HEK293T (cell line): ENCODE results near the gene XPO1.
A peak's percentile ranks its signal among the peaks of the same experiment; 100 is the strongest.

Source experiments
- CTCF ChIA-PET: fragments of 350-600 bp; formaldehyde crosslinking; extraction: SDS; loops from one replicate; lab custom pipeline; 2021; ENCODE audit warnings: antibody characterized with exemption, inconsistent platforms; lab: Yijun Ruan, JAX
- POLR2A ChIA-PET: fragments of 350-600 bp; formaldehyde crosslinking; extraction: SDS; loops from one replicate; lab custom pipeline; 2020; ENCODE audit warnings: antibody characterized with exemption, inconsistent platforms; lab: Yijun Ruan, JAX
- DNase-seq: peaks from one replicate; pipeline ENCODE4 v3.0.0; 2012; ENCODE audit warnings: mixed read lengths; ENCODE audit errors: extremely low spot score
- ARNT ChIP-seq: fragments of 450-650 bp; IDR thresholded peaks from 2 replicates; pipeline ENCODE4 v1.6.1; 2017; ENCODE audit warnings: mild to moderate bottlenecking
- BHLHE40 ChIP-seq: fragments of 450-650 bp; IDR thresholded peaks from 2 replicates; pipeline ENCODE4 v1.6.1; 2016; ENCODE audit warnings: mild to moderate bottlenecking, moderate library complexity, borderline replicate concordance
- CTBP1 ChIP-seq: fragments of 450-650 bp; IDR thresholded peaks from 2 replicates; pipeline ENCODE4 v1.6.1; 2016; ENCODE audit warnings: borderline replicate concordance
- ELF4 ChIP-seq: fragments of 450-650 bp; IDR thresholded peaks from 2 replicates; pipeline ENCODE4 v1.6.1; 2017; ENCODE audit warnings: antibody characterized with exemption
- FOXA1 ChIP-seq: fragments of 450-650 bp; IDR thresholded peaks from 2 replicates; pipeline ENCODE4 v1.6.1; 2016; ENCODE audit warnings: mild to moderate bottlenecking
- FOXK2 ChIP-seq: fragments of 450-650 bp; IDR thresholded peaks from 2 replicates; pipeline ENCODE4 v1.6.1; 2016; ENCODE audit warnings: mild to moderate bottlenecking
- FOXM1 ChIP-seq: fragments of 450-650 bp; IDR thresholded peaks from 2 replicates; pipeline ENCODE4 v1.6.1; 2017; ENCODE audit warnings: mild to moderate bottlenecking, borderline replicate concordance
- HDGF ChIP-seq: fragments of 450-650 bp; IDR thresholded peaks from 2 replicates; pipeline ENCODE4 v1.6.1; 2017; ENCODE audit warnings: antibody characterized with exemption, borderline replicate concordance
- L3MBTL2 ChIP-seq: fragments of 450-650 bp; conservative IDR thresholded peaks from 2 replicates; pipeline ENCODE4 v1.6.1; 2016; ENCODE audit warnings: mild to moderate bottlenecking
- LEF1 ChIP-seq: fragments of 450-650 bp; IDR thresholded peaks from 2 replicates; pipeline ENCODE4 v1.6.1; 2017; ENCODE audit warnings: mild to moderate bottlenecking, borderline replicate concordance
- NFRKB ChIP-seq: fragments of 450-650 bp; IDR thresholded peaks from 2 replicates; pipeline ENCODE4 v1.6.1; 2016; ENCODE audit warnings: mild to moderate bottlenecking, moderate library complexity
- SP1 ChIP-seq: fragments of 450-650 bp; IDR thresholded peaks from 2 replicates; pipeline ENCODE4 v1.6.1; 2017
- SUZ12 ChIP-seq: fragments of 450-650 bp; IDR thresholded peaks from 2 replicates; pipeline ENCODE4 v1.6.1; 2016; ENCODE audit warnings: mild to moderate bottlenecking
- TARDBP ChIP-seq: fragments of 450-650 bp; IDR thresholded peaks from 2 replicates; pipeline ENCODE4 v1.6.1; 2016
- ZNF384 ChIP-seq: fragments of 450-650 bp; IDR thresholded peaks from 2 replicates; pipeline ENCODE4 v1.6.1; 2016
- TF ChIP-seq, protein P1 (sequence below): fragments of 450-650 bp; IDR thresholded peaks from 2 replicates; pipeline ENCODE4 v1.6.1; 2016

Gene XPO1

DNA sequence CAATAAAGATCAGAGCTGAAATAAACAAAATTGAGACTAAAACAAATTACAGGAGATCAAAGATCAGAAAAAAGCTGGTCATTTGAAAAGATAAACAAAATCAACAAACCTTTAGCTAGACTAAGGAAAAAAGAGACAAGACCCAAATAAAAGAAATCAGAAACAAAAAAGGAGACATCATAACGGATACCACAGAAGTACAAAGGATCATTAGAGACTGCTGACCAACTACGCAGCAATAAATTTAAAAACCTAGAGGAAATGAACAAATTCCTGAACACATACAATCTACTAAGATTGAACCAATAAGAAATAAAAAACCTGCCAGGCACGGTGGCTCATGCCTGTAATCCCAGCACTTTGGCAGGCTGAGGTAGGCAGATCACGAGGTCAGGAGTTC is 101.0 kb downstream of the XPO1 start:
- ChIA-PET POLR2A (no interaction called here), CTCF (interaction anchor here (1.2 kb wide), 1 partner anchor 11 kb away, joined by 3 read pairs; no protein-coding TSS in a partner anchor)
- no peak for TF ChIP-seq FOXA1
- TF ChIP-seq L3MBTL2, result no peak
- TF ChIP-seq, protein P1, sequence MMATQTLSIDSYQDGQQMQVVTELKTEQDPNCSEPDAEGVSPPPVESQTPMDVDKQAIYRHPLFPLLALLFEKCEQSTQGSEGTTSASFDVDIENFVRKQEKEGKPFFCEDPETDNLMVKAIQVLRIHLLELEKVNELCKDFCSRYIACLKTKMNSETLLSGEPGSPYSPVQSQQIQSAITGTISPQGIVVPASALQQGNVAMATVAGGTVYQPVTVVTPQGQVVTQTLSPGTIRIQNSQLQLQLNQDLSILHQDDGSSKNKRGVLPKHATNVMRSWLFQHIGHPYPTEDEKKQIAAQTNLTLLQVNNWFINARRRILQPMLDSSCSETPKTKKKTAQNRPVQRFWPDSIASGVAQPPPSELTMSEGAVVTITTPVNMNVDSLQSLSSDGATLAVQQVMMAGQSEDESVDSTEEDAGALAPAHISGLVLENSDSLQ, result no peak
- TF ChIP-seq ELF4, result no peak
- no peak for TF ChIP-seq SUZ12
- TF ChIP-seq SP1, result no peak
- no peak for DNase-seq

DNA sequence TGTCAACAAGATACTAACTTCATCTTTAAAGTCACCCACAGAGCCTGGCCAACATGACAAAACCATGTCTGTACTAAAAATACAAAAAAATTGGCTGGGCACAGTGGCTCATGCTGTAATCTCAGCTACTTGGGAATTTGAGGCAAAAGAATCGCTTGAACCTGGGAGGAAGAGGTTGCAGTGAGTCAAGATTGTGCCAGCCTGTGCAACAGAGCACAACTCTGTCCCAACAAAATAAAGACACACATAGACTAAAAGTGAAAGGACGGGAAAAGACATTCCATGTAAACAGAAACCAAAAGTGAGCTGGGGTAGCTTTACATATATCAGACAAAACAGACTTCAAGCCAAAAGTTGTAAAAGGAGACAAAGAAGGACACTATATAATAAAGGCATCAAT is 102.1 kb downstream of the XPO1 start:
- DNase-seq, result no peak
- ChIA-PET CTCF (interaction anchor here (1.2 kb wide), 1 partner anchor 10 kb away, joined by 3 read pairs; no protein-coding TSS in a partner anchor), POLR2A (no interaction called here)
- TF ChIP-seq BHLHE40 (no peak), ARNT (no peak)

DNA sequence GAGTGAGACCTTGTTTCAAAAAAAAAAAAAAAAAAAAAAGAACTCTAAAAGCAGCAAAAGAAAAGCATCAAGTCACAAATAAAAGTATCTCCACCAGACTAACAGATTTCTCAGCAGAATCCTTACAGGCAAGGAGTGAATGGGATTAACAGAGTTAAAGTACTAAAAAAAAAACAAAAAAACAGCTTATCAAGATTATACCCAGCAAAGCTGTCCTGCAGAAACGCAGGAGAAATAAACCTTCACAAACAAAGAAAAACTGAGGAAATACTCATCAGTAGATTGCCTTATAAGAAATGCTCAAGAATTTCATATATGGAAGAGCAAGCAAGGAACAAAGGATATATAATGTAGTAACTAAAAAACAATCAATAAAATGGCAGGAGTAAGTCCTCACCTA is 102.9 kb downstream of the XPO1 start:
- ChIA-PET POLR2A (no interaction called here), CTCF (no interaction called here)
- DNase-seq, result no peak
- no peak for TF ChIP-seq SP1
- TF ChIP-seq HDGF, result no peak
- TF ChIP-seq ARNT, result no peak
- 0 out of 2 replicates have a peak, but pooled peaks have one; percentile 16 for TF ChIP-seq ZNF384

DNA sequence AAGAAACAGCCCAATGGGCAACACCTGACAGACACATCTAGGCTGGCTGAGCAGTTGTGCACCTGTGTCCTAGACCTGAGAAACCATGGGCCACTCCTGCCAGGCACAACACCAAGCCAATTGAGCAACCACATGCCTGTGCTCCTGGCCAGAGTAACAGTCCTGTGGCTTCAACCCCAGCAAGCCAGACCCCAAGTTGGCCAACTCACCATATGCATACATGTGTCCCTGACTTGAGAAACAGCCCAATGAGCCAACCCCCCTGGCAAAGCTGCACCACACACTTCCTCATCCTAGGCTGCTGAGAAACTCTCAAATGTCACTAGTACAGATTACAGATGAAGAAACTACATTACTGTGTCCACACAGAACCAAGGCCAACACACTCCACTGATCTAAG is 103.8 kb downstream of the XPO1 start:
- ChIA-PET CTCF (no interaction called here), POLR2A (no interaction called here)
- TF ChIP-seq ARNT, result no peak
- no peak for TF ChIP-seq FOXM1
- no peak for TF ChIP-seq ZNF384
- no peak for TF ChIP-seq LEF1
- no peak for TF ChIP-seq FOXA1
- TF ChIP-seq L3MBTL2, result no peak
- TF ChIP-seq SUZ12, result no peak
- no peak for TF ChIP-seq TARDBP
- no peak for TF ChIP-seq ELF4
- TF ChIP-seq BHLHE40, result no peak
- TF ChIP-seq CTBP1, result no peak
- no peak for TF ChIP-seq HDGF
- no peak for DNase-seq

DNA sequence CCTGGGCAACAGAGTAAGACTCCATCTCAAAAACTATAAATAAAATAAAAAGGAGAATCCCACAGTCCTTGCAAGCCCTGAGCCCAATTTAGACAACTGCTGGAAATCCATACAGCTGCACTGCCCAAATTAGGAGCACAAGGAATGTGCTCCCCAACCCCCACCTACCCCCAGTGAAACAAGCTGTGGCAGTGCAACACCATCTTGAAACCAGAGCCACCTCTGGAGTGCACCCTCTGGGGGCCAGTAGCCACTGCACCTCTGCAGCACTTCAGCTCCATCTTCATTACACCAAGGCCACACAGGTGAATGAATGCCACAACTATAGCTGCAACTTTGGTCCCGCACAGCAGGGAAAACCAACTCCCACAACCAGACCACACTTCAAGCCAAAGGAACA is 104.5 kb downstream of the XPO1 start:
- ChIA-PET CTCF (interaction anchor here (0.8 kb wide), 1 partner anchor 12 kb away, joined by 3 read pairs; no protein-coding TSS in a partner anchor), POLR2A (no interaction called here)
- DNase-seq, result no peak
- no peak for TF ChIP-seq ARNT

DNA sequence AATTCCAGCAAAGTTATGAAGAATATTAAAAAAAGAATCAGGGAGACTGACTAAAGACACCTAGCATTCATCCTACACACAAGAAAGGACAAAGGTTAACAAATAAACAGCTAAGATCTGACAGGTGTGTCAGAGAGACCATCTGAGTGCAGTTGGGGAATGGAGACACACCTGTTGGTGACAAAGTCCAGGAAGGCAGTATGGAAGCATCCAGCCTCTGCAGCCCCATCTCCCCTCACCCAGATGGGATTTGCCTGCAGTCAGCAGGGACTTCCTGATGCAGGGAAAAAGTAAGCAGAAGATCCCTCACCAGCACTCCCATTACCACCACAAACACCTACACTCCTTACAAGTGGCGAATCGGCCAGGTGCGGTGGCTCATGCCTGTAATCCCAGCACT is 105.2 kb downstream of the XPO1 start:
- no peak for DNase-seq
- TF ChIP-seq ARNT (no peak), TARDBP (no peak), FOXA1 (no peak), ELF4 (no peak), FOXM1 (no peak), SUZ12 (no peak), SP1 (no peak), CTBP1 (no peak), HDGF (no peak)
- CTCF ChIA-PET, result interaction anchor here (0.8 kb wide), 1 partner anchor 13 kb away, joined by 3 read pairs; no protein-coding TSS in a partner anchor
- POLR2A ChIA-PET, result no interaction called here

DNA sequence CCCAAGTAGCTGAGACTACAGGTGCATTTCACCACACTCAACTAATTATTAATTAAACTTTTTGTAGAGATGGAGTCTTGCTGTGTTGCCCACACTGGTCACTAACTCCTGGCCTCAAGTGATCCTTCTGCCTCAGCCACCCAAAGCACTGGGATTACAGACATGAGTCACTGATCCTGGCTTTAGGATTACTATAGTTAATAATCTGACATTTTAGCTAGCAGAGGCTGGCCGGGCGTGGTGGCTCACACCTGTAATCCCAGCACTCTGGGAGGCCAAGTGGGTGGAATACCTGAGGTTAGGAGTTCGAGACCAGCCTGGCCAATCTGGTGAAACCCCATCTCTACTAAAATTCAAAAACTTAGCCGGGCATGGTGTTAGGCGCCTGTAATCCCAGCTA is 106.8 kb downstream of the XPO1 start:
- no peak for TF ChIP-seq ZNF384
- no peak for TF ChIP-seq CTBP1
- TF ChIP-seq, protein P1, result no peak
- TF ChIP-seq NFRKB, result no peak
- TF ChIP-seq L3MBTL2, result no peak
- TF ChIP-seq FOXA1, result no peak
- no peak for TF ChIP-seq FOXM1
- TF ChIP-seq FOXK2, result no peak
- no peak for TF ChIP-seq ARNT
- TF ChIP-seq BHLHE40, result no peak
- no peak for TF ChIP-seq SUZ12
- TF ChIP-seq TARDBP, result no peak
- no peak for TF ChIP-seq SP1
- ChIA-PET CTCF (interaction anchor here (0.9 kb wide), 1 partner anchor 227 kb away, joined by 3 read pairs; no protein-coding TSS in a partner anchor), POLR2A (no interaction called here)
- DNase-seq, result no peak
